ENCODE results near the gene HUS1B.
"Not testable (repeated sequence)": the region's sequence is repeated elsewhere in the genome, so short reads cannot be mapped to it uniquely, and the experiment has no call there.

Gene HUS1B

DNA sequence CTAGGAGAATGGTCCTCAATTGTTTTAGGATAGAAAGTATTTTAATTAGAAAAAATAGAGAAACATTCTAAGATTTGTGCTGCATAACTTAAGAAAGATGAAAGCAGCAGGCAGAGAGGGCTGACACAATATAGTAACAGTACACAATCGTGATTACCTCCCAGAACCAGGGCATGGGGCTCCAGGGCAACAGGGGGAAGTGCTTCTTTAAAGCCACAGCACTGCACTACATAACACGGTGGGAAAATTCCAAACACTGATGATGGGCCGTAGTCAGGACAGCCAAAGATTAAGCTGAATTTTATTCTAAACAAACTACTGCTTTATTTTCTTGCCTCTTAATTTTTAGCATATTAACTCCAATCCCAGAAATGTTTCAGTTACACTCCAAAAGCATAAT lies 21.6 kb upstream of the HUS1B start:
- no peak for DNase-seq (ENCODE audit: low read depth)

DNA sequence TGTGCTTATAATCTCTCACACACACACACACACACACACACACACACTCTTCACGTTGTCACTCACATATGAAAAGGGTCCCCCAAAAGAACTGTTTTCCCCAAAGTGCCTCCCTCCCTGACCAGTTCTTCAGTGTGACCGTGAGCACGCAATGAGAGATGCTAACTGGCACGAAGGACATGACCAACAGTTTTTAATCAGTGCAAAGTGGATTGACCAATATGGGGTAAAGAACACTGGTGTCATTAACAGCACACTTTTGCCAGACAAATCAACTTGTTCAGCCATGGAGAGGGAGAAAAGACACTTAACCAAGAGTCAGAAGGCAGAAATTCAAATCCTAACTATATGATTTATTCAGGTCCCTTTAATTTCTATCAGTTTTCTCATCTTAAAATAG lies 21.0 kb upstream of the HUS1B start:
- no peak for DNase-seq (ENCODE audit: low read depth)

DNA sequence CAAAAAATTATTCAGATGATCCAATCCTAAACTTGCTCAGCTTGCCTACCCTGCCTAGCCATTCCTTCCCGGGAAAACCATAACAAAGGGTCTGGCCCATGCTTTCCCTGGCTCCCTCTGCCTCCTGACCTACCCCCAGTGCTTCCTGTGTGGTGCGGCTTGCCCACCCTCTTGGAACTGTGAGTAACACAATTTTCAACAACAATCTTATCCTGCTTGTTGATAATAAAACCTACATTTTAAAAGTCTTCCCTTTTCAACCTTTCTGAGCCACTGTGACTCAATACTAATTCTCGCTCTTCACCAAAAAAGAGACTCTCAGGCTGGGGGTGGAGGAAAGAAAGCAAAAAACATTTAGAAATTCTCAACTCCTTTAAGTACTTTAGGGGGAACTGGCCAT lies 18.1 kb upstream of the HUS1B start:
- no peak for DNase-seq (ENCODE audit: low read depth)

DNA sequence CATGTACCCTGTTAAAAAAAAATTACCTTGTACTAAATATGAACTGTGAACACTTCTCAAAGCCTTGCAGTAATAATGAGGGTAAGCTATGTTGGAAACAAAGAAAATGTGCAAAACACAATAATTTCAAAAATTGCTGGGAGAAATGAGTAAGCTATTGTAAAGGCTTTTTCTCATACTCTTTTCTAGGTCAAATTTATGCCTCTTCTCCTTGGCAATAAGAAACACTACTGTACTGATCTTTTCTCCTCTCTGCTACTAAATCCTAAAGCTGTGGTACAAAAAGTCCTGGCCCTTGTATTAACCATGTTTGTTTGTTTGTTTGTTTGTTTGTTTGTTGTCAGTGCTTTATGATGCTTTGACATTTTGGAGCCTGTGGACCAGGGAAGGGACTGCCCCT lies 17.5 kb upstream of the HUS1B start:
- no peak for DNase-seq (ENCODE audit: low read depth)

DNA sequence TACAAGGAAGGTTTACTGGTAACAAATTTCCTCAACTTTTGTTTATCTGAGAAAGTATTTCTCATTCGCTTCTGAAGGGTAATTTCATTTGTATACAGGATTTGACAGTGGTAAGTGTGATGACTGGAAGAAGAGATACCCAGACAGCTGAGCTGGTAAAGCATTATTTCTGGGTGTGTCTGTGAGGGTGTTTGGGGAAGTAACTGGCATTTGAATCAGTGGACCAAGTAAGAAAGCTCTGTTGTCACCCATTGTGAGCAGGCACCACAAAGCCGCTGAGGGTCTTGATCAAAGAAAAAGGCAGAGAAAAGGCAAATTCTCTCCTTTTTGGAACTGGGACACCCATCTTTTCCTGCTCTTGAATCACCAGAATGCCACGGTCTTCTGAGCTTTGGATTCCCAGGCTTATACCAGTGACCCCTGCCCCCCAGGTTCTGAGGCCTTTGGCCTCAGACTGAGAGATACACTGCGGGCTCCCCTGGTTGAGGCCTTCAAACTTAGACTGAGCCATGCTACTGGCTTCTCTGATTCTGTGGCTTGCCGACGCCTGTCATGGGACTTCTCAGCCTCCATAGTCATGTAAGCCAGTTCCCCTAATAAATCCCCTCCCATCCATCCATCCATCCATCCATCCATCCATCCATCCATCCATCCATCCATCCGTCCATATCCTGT lies 10.5 kb upstream of the HUS1B start:
- no peak for DNase-seq (ENCODE audit: low read depth)

DNA sequence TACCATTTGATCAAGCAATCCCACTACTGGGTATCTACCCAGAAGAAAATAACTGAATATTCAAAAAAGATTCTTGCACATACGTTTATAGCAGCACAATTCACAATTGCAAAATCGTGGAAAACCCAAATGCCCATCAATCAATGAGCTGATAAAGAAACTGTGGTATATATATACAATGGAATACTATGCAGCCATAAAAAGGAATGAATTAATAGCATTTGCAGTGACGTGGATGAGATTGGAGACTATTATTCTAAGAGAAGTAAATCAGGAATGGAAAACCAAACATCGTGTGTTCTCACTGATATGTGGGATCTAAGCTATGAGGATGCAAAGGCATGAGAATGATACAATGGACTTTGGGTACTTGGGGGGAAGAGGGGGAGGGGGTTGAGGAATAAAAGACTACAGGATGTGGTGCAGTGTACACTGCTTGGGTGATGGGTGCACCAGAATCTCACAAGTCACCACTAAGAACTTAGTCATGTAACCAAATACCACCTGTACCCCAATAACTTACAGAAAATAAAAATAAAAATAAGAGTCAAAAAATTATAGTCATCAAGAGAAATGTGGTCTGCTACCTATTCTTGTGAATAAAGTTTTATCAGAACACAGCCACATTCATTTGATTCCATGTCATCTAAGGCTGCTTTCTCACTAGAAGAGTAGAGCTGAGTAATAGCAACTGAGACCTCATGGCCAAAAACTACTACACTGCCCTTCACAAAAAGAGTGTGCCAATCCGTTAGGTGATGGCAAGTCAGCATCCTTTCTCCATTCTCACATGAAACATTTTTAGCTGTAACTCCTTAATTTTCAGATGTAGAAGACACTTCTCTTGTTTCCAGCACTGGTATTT lies 8.7 kb upstream of the HUS1B start:
- no peak for DNase-seq (ENCODE audit: low read depth)

DNA sequence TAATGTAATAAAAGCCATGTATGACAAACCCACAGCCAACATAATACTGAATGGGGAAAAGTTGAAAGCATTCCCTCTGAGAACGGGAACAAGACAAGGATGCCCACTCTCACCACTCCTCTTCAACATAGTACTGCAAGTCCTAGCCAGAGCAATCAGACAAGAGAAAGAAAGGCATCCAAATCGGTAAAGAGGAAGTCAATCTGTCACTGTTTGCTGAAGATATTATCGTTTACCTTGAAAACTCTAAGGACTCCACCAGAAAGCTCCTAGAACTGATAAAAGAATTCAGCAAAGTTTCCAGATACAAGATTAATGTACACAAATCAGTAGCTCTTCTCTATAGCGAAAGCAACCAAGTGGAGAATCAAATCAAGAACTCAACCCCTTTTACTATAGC lies 6.9 kb upstream of the HUS1B start:
- not testable (repeated sequence) for DNase-seq (ENCODE audit: low read depth)

DNA sequence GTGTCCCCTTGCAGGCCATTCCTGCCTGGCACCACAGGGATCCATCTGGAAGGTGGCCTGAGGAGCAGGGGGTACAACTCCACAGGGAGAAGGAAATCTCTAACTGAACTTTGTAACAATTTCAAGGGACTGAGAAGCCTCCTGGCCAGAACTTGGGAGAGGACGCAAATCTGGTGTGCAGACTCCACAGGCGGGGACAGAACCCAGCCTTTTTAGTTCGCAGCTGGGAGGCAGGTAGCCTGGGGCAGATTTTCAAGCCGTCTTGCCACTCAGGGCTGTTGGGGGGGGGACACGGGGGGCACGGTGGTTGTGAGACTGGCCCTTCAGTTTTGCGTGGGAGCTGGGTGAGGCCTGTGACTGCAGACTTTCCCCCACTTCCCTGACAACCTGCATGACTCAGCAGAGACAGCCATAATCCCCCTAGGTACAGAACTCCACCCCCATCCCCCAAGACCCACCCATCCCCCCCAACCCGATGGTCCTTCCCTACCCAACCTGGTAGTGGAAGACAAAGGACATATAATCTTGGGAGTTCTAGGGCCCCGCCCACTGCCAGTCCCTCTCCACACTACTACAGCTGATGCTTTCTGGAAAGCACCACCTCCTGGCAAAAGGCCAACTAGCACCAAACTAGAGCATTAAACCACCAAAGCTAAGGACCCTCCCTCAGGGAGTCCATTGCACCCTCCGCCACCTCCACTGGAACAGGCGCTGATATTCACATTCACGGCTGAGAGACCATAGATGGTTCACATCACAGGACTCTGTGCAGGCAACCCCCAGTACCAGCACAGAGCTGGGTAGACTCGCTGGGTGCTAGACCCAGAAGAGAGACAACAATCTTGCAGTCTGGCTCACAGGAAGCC lies 3.0 kb upstream of the HUS1B start:
- DNase-seq (ENCODE audit: low read depth), result no peak

DNA sequence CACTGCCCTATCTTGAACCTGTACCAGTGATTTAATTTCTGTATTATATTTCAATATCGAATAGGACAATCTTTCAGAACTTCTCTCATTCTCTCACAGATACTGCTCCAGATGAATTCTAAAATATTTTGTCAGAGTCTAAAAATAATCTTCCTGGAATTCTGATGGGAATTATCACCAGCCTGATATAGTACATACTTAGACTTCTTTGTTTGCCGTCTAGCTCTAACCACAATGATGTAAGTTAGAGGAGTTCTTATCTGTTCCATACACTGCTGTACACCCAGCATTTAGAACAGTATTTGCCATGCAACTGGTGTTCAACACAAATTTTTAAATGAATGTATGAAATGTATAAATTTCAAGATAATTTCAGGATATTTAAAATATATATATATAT lies 1.3 kb upstream of the HUS1B start:
- DNase-seq (ENCODE audit: low read depth), result no peak

DNA sequence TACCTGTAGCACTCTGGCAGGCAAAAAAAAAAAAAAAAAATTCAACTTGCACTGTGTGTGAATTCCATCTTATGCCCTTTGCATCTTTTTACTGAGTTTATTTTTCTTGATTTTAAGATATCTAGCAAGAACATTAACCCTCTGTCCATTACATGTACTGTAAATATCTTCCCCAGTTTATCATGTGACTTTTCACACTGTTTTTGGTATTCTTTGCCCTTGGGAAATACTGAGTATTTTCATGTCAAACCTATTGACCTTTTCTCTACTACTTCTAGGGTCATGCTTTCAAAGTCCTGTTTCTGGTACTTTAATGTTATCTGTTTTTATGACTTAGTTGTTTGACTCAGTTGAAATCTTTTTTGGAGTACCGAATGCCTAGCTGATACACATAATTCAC lies 843 bp upstream of the HUS1B start:
- no peak for DNase-seq (ENCODE audit: low read depth)

DNA sequence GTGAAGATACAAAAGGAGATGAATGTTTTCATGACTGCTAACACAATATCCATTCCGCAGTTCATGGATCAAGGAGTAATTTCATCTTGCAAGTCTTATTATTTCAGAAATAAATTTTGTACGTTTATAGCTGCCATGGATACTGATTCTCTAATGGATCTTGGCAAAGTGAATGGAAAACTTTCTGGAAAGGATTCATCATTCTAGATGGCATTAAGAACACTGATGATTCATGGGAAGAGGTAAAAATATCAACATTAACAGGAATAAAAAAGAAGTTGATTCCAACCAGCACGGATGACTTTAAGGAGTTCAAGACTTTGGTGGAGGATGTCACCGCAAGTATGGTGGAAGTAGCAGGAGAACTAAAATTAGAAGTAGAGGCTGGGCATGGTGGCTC lies 2.8 kb downstream of the HUS1B start:
- no peak for DNase-seq (ENCODE audit: low read depth)

DNA sequence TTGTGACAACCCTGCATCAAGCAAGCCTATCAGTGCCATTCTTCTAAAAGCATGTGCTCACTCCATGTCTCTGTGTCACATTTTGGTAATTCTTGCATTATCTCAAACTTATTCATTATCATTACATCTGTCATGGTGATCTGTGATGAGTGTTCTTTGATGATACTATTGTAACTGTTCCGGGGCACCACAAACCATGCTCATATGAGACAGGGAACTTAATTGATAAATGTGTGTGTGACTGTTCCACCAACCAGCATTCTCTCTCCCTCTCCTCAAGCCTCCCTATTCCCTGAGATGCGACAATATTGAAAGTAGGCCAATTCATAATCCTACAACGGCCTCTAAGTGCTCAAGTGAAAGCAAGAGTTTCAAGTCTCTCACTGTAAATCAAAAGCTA lies 4.0 kb downstream of the HUS1B start:
- no peak for DNase-seq (ENCODE audit: low read depth)

DNA sequence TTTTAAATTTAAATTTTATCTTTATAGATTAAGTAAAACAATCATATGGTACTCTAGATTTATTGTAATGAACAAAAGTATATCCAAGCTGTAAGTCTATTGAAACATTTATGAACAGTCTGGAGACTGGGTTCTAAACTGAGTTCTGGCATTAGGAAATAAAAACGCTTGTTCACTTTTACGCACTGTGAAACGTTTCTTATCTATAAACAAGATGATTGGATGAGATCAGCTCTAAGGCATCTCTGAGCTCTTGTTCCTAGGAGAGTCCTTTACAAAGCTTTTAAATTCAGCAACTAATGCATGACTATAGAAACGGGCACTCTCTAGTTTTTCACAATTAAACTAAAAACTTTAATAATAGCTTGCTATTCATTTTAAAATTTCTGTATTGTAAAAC lies 6.8 kb downstream of the HUS1B start:
- DNase-seq (ENCODE audit: low read depth), result no peak

DNA sequence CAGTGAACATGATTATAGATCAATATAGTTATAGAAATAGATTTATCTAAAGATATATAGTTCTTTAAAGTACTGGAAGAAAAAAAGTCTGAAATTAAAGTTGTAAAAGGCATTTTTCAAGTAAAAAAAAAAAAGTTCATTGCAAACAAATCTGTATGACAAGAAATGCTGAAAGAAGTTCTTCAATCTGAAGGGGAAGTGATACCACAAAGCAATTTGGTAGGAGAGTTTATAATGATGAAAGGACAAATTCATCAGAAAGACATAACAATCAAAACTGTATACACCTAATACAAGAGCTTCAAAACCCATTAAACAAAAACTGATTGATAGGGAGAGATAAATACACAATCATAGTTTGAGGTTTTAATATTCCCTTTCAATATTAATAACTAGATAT lies 14.1 kb downstream of the HUS1B start:
- DNase-seq (ENCODE audit: low read depth), result no peak

DNA sequence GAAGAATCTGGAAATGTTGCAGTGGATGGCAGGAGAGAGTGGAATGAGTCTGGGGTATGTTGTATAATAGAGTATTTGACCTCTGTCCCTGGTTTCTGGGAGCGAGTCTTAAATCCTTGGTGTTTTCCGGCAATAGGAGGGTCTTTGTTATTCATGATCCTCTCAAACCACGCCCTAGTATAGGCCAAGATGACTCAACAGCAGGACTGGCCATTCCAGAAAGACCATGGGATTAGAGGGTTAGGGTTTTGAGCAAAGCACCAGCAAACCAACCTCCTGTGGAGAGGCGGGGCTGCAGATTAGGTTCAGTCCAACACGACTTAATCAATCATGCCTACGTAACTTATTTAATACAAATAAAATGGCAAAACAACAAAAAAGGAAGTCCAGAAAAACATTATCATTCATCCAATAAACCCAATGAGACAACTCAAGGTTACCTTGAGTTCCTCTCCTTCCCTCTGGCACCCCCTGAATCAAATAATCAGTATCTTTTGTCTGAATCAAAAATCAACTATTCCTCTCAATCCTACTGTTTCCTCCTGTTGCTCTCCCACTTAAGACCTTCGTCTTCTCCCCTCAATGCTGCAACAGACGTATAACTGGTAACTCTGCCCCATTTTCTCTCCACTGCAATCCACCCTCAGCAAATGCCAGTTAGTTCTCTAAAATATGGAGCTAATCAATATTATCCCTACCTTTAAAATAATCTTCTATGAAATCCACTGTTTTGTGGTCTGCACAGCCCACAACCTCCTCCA lies 15.5 kb downstream of the HUS1B start:
- no peak for DNase-seq (ENCODE audit: low read depth)

DNA sequence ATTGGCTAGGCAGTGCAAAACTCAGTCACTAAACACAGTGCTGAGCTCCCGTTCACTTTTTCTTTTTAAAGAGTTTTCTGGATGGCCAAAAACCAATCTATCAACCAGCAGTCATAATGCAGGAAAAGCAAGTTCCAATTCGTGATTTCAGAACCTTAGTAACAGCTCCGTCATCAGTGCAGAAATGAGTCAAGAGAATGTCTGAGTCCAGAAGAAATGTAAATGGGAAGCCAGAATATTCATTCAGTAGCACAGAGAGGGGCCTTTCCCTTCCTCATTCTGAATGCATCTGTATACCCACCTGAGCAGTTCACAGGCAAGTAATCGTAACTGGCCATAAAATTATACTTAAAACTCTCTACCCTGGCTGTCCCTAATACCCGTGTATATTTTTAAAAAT lies 20.4 kb downstream of the HUS1B start:
- DNase-seq (ENCODE audit: low read depth), result no peak

DNA sequence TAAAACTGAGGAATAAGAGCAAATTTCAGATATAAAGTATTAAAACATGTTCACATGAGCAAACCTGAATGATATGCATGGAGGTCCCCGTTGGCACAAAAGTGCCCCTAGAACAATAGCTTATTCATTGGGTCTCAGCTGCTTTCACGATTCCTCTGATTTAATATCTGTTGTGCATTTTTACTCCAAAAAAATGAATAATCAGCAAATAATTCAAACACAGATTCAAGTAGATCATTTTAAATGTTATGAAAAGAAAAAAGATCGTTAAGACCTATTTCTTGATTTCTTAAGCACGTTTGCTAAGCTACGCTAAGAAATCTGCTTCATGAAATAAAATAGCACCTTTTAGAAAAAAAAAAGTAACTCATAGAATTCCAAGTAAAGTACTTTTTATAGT lies 21.7 kb downstream of the HUS1B start:
- DNase-seq (ENCODE audit: low read depth), result no peak

DNA sequence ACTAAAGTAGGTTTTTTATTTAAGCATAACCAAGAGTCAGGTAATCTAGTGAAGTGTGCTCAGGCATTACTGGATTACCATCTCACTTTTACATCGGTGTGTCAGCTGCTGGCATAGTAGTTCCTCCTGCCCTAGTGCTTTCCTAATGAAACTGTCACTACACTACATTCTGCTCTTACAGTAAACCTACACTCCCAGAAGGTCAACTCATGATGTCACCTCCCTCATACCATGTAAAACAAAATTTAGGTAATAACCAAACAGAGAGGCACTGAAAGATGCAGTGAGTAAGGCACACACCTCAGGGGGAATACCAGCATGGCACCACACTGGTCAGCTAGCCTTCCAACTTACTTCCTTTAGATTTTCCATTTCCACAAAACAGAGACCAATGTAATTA lies 23.3 kb downstream of the HUS1B start:
- no peak for DNase-seq (ENCODE audit: low read depth)

DNA sequence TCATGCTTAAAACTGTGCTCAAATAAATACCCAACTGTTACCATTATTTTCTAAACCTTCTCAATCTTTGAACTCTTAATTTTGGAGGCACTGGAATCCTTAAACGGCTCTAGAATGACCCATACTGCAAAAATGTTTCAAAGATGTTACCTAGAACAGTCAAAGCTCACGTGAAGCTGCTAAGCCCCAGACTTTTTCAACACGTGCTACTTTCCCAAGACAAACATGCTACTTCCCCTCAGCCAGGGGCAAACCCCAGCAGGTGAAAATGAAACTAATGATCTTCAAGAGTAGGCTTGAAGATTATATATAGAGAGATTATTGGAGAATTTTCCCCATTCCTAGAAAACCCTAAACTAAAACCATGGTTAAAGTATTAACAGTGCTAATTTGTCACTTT lies 28.1 kb downstream of the HUS1B start:
- no peak for DNase-seq (ENCODE audit: low read depth)

DNA sequence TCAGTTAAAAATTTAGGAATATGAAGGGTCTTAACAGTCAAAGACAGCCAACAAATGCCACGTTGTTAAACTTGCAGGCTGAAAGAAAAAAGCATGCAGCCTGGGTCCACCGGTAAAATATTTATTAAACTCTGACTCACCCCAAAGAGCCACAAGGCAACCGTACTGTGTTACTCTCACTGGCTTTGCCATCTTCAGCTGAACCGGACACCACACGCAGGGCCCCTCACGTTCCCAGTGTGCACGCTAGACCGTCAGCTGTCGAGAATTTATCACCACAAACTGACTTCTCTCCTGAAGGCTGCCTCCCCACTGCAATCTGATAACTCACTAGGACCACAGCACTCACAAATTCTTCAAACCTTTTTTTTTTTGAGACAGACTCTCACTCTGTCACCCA lies 30.7 kb downstream of the HUS1B start:
- no peak for DNase-seq (ENCODE audit: low read depth)

DNA sequence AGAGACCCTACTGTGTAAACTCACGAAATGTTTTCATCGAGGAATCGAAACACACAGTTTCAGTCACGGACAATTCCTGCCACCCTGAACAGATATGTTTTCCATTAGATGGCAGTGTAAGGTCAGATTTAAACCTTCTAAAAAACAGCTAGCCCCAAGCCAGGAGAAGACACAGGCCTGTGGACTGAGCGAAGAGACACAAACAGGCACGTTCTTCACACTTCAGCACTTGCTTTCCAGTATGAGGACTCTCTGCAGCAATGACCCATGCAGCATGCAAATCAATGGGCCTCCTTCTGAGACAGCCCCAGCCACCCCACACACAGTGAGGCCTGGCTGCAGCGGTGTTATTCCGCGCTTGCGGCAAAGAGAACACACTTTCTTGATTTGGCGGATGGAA lies 31.9 kb downstream of the HUS1B start:
- no peak for DNase-seq (ENCODE audit: low read depth)

DNA sequence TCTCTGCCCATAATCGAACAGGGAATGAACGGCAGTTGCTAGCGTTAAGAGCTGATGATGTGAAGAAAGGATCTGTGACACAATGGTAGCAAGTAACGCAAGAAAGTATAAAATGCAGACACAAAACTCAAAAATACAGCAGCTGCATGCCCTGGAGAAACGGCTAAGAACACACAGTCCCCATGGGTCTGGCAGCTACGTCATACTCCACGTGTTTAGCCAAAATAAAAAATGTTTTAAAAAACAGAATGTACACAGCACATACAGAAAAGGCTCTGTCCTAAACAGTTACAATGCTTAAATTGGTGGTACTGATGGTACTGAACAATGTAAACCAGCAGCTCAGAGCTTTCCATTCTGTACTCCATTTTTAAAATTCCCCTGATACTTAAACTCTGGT lies 34.4 kb downstream of the HUS1B start:
- DNase-seq (ENCODE audit: low read depth), result no peak

All from stimulated activated CD8-positive, alpha-beta memory T cell treated with anti-CD3 and anti-CD28 coated beads, Interleukin-12 subunit alpha, Interleukin-12 subunit beta, amount 100 ng/mL, for 1 hour (primary cell).